Measurements from ENCODE around the gene SLC25A20. TPM values are rescaled to one million over a fixed set of nuclear protein-coding genes. Genes with fewer than 3 reads are reported as not detected.

Gene SLC25A20
- polyA plus RNA-seq, 1 donor from 2014 or later: 7.1 TPM

DNA sequence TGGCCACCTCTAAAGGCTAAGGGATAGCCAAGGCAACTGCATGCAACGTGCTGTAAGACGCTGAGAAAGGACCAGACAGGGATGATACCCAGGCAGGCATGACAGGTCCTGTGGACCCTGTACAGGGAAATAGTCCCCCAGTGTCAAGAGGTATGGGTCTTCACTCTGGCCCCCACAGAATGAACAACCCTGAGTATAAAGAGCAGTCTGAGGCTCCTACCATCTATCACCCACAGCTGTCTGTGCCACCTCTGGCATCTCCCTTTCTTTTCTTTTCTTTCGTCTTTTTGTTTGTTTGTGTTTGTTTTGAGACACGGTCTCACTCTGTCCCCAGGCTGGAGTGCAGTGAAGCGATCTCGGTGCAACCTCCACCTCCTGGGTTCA, 18.7 kb downstream of the SLC25A20 start:
- no peak overlapping the region for H2AFZ ChIP-seq (ENCODE audit: low read depth, low read length)
- no peaks in the 10 kb centered on the region for H3K27me3 ChIP-seq (ENCODE audit: insufficient read depth, low read depth, low read length)
- TF ChIP-seq EZH2 (IDR thresholded peaks at IDR 0.05; ENCODE audit: borderline replicate concordance, insufficient read depth, low read length, poor library complexity, severe bottlenecking) (no peak), POLR2AphosphoS5 (IDR thresholded peaks at IDR 0.05) (no peak), EP300 (conservative IDR thresholded peaks at IDR 0.05; ENCODE audit: poor library complexity, severe bottlenecking) (no peak), SMC3 (conservative IDR thresholded peaks at IDR 0.05; ENCODE audit: poor library complexity) (no peak)
- TF ChIP-seq, protein P1, sequence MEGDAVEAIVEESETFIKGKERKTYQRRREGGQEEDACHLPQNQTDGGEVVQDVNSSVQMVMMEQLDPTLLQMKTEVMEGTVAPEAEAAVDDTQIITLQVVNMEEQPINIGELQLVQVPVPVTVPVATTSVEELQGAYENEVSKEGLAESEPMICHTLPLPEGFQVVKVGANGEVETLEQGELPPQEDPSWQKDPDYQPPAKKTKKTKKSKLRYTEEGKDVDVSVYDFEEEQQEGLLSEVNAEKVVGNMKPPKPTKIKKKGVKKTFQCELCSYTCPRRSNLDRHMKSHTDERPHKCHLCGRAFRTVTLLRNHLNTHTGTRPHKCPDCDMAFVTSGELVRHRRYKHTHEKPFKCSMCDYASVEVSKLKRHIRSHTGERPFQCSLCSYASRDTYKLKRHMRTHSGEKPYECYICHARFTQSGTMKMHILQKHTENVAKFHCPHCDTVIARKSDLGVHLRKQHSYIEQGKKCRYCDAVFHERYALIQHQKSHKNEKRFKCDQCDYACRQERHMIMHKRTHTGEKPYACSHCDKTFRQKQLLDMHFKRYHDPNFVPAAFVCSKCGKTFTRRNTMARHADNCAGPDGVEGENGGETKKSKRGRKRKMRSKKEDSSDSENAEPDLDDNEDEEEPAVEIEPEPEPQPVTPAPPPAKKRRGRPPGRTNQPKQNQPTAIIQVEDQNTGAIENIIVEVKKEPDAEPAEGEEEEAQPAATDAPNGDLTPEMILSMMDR (IDR thresholded peaks at IDR 0.05; ENCODE audit: poor library complexity, severe bottlenecking): no peak
- H3K9me3 ChIP-seq (ENCODE audit: low read length): no peaks in the 10 kb centered on the region
- H3K4me3 ChIP-seq (ENCODE audit: low read length): no peak overlapping the region
- no peak overlapping the region for H3K27ac ChIP-seq (ENCODE audit: low read length)
- H4K20me1 ChIP-seq (ENCODE audit: insufficient read depth): no peaks in the 10 kb centered on the region
- H3K4me2 ChIP-seq (ENCODE audit: low read length): no peak overlapping the region
- H3K79me2 ChIP-seq (replicated peaks; ENCODE audit: insufficient read depth, low read length): no peaks in the 10 kb centered on the region
- no peaks in the 10 kb centered on the region for H3K36me3 ChIP-seq (ENCODE audit: insufficient read depth, low read length)
- no peaks in the 10 kb centered on the region for H3F3A ChIP-seq (ENCODE audit: insufficient read depth, low read length, poor library complexity, severe bottlenecking)
- H3K9me2 ChIP-seq (ENCODE audit: insufficient read depth, low read length): no peaks in the 10 kb centered on the region
- H3K9ac ChIP-seq (ENCODE audit: low read length): no peak overlapping the region

- H3K27ac ChIP-seq (ENCODE audit: low read length): no peak overlapping the region
- no peak overlapping the region for H3K9ac ChIP-seq (ENCODE audit: low read length)
- no peaks in the 10 kb centered on the region for H3K27me3 ChIP-seq (ENCODE audit: insufficient read depth, low read depth, low read length)
- H3F3A ChIP-seq (ENCODE audit: insufficient read depth, low read length, poor library complexity, severe bottlenecking): no peaks in the 10 kb centered on the region
- no peak for TF ChIP-seq TAF1 (IDR thresholded peaks at IDR 0.05; ENCODE audit: low read depth)
- no peak for TF ChIP-seq MXI1 (conservative IDR thresholded peaks at IDR 0.05; ENCODE audit: poor library complexity, severe bottlenecking)
- no peak for TF ChIP-seq EZH2 (IDR thresholded peaks at IDR 0.05; ENCODE audit: borderline replicate concordance, insufficient read depth, low read length, poor library complexity, severe bottlenecking)
- TF ChIP-seq POLR2AphosphoS5 (IDR thresholded peaks at IDR 0.05): no peak
- no peak for TF ChIP-seq EP300 (conservative IDR thresholded peaks at IDR 0.05; ENCODE audit: poor library complexity, severe bottlenecking)
- TF ChIP-seq REST (IDR thresholded peaks at IDR 0.05; ENCODE audit: borderline replicate concordance): no peak
- no peak for TF ChIP-seq SMC3 (conservative IDR thresholded peaks at IDR 0.05; ENCODE audit: poor library complexity)
- TF ChIP-seq, protein P1 (IDR thresholded peaks at IDR 0.05; ENCODE audit: poor library complexity, severe bottlenecking): no peak
- no peaks in the 10 kb centered on the region for H3K36me3 ChIP-seq (ENCODE audit: insufficient read depth, low read length)
- no peaks in the 10 kb centered on the region for H3K9me2 ChIP-seq (ENCODE audit: insufficient read depth, low read length)
- no peak overlapping the region for H3K4me2 ChIP-seq (ENCODE audit: low read length)
- no peak overlapping the region for H3K4me3 ChIP-seq (ENCODE audit: low read length)
- H2AFZ ChIP-seq (ENCODE audit: low read depth, low read length): no peak overlapping the region
- H3K9me3 ChIP-seq (ENCODE audit: low read length): no peaks in the 10 kb centered on the region
- no peaks in the 10 kb centered on the region for H3K79me2 ChIP-seq (replicated peaks; ENCODE audit: insufficient read depth, low read length)
- no peaks in the 10 kb centered on the region for H4K20me1 ChIP-seq (ENCODE audit: insufficient read depth)
Observed at GRCh38 chr3:48879307-48879993, 19.2 kb downstream of the SLC25A20 start.
